ENCODE data around the gene AQP12A.

The AQP12A gene

GRCh38 chr2:240708457-240708856, 16.8 kb downstream of the AQP12A start:
- no peak for DNase-seq (ENCODE audit: low spot score)

DNA sequence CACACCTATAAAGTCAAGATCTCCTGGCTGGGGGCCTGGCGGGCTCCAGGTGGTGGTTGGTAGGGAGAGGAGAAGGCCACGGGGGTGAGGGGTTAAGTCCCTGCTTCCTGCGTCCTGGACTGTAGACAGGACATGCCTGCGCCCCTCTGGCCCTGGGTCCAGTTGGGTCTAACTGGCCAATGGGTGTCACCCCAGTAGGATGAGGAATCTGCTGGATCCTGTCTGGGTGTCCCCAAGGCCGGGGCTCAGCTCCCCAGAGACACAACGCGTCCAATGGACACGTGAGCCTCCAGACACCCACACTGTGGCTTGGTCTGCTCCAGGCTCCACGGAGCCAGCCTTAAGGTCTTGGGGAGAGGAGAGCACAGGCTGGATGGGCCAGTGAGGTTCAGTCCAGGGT, 19.6 kb downstream of the AQP12A start:
- no peak for DNase-seq (ENCODE audit: low spot score)

DNA sequence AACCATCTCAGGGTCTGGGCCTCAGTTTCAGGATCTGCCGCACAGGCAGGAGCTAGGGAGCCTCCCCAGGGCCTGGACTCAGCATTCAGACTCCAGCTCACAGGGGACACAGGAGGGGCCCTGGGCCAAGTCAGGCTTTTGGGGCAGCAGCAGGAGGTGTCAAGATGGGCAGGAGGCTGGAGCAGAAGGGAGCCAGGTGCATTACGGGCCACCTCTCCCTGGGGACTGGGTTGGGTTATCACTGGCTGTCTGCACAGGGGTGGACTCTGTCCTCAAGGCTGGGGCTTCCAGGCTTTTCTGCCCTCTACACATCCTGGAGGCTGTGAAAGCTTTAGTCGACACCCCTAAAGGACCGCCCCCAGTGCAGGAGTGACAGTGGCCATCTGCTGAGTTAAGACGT, 20.0 kb downstream of the AQP12A start:
- no peak for DNase-seq (ENCODE audit: low spot score)

DNA sequence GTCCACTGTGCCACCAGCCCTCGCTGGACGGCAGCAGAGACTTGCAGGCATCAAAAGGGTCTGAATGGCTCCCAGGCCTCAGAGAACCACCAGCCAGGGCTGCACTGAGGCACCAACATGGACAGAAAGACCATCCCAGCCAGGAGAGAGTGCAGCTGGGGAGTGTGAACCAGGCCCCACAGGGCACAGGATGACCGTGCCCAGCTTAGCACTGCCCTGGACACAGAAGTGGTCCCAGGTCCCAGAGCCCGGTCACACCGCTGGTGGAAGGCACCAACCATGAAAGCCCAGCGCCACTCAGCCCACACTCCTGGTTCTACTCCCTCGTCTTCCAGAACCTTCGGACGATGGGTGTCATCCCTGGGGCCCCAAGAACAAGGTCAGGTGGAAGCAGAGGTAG, 20.5 kb downstream of the AQP12A start:
- DNase-seq (ENCODE audit: low spot score), result no peak

GRCh38 chr2:240713071-240713927, 21.6 kb downstream of the AQP12A start:
- DNase-seq (ENCODE audit: low spot score), result no peak

GRCh38 chr2:240713928-240714746, 22.5 kb downstream of the AQP12A start:
- no peak for DNase-seq (ENCODE audit: low spot score)

GRCh38 chr2:240714747-240715725, 23.4 kb downstream of the AQP12A start:
- DNase-seq (ENCODE audit: low spot score), result no peak

DNA sequence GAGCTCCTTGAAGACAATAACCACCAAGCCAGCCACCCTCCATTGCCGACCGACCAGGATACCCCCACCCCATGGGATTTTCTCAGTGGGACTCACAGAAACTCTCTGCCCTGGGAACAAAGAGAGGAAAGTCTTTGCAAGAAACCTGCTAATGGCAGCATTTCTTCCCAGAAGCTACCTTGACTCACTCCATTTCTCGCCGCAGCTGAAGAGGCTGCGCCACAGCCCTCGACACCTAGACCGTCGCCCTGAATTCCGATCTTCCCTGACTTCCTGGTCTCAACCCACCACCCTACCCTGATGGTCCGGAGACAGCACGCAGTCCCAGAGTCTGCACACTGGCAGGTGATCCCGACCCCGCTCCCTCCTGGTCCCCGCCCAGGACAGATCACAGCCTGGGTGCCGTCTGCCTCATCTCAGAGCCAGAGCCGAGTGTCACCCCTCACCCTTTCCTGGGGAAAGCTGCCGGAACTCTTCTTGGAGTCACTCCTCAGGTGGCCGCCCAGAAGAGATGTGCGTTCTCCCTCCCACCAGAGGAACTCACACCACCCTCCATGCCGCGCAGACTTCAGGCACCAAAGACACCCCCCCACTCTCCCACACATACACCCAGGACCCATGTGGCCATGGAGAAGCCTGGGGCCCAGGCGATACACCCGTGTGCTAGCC, 24.6 kb downstream of the AQP12A start:
- no peak for DNase-seq (ENCODE audit: low spot score)

- DNase-seq (ENCODE audit: low spot score), result no peak
Measured at GRCh38 chr2:240717181-240717641, 25.5 kb downstream of the AQP12A start.

DNA sequence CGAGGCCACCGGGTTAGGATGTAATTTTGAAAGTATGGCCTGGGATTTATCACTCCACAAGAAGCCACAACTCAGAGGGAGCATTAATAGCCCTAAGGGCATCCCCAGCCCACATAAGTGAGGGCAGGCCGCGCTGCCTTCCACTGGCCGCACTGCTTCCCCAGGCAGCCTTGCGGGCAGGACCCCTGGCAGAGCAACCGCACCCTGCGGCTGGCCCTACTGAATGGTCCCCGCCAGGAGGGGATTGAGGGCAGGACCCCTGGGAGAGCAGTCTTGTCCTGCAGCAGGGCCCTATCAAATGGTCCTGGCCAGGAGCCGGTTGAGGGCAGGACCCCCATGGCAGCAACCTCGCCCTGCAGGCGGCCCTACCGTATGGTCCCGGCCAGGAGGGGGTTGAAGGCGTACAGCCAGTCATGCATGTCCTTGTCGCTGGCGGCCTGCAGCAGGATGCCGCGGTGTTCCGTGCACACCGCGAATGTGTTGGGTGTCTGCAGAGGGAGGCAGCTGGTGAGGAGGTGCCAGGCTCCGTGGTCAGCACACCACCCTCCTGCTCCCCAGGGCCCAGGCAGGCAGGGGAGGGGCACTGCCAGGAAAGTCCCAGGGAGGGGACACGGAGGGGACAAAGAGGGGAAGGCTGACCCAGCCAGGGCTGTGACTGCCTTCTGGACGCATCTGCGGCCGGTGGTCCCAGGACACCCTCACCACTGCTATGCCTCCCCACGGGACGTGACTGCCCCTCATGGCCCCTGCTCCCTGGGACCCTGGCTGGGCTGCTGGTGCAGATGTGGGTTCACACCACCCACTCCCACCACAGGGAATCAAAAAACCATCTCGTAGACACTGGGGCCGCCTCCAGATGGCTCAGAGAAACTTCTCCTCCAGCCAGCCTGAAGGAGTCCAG, 26.3 kb downstream of the AQP12A start:
- no peak for DNase-seq (ENCODE audit: low spot score)

GRCh38 chr2:240718896-240719490, 27.3 kb downstream of the AQP12A start:
- no peak for DNase-seq (ENCODE audit: low spot score)

- DNase-seq (ENCODE audit: low spot score), result no peak
Measured at GRCh38 chr2:240719676-240720545, 28.2 kb downstream of the AQP12A start.

DNA sequence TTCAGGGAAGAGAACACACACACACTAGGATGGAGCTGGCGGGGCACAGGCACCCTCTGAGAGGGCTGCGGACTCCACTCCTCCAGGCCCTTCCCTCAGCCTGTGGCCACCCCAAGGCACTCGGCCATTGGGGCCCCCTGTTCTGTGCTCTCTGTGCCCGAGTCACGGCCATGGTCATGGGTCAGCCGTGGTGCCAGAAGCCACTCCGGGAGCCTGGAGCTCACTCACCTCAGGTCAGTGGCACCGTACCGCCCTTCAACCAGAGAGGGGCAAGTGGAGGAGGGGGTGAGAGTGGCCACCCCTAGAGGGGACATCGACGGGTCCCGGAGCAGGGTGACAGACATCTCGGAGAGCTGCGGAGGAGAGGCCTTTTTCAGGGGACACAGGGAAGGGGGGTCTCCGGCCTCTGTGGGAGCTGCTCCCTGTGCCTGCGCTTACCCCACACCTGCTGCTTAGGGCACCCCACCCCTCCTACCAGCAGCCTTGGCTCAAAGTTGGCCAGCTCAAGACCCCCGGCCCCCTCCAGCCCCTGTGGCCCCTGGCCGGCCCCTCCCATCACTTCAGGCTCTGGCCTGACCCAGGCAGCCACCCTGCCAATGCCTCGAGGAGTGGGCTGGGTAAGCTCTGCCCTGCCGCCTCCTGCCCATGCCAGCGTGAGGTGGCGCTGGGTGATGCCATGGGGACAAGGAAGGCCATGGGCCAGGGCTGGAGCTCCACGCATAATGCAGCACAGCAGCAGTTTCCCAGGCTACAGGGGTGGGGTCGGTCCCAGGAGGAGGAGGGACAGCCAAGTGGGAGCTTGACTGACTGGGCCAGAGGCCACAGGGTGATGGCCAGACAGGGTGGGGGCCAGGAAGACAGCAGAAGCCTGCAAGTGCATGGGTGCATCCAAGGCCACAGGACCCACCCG, 29.3 kb downstream of the AQP12A start:
- no peak for DNase-seq (ENCODE audit: low spot score)

- no peak for DNase-seq (ENCODE audit: low spot score)
Measured at GRCh38 chr2:240721596-240722180, 30.0 kb downstream of the AQP12A start.

- DNase-seq (ENCODE audit: low spot score), result no peak
Measured at GRCh38 chr2:240722376-240722775, 30.7 kb downstream of the AQP12A start.

- DNase-seq (ENCODE audit: low spot score), result no peak
Measured at GRCh38 chr2:240722796-240723735, 31.4 kb downstream of the AQP12A start.
